GM18873 (cell line): Measurements from ENCODE around the gene TENM4.

ENCODE experiments used
- ATAC-seq: cut with Tn5 transposase; IDR thresholded peaks from one replicate; pipeline ENCODE4 v1.9.1; 2021; ENCODE audit warnings: mild to moderate bottlenecking, moderate library complexity, moderate number of reproducible peaks; ENCODE audit not compliant: unreplicated experiment, low FRiP score

The TENM4 gene

GRCh38 chr11:78961937-78962701 lies 478.7 kb downstream of the TENM4 start:
- no peak for ATAC-seq

DNA sequence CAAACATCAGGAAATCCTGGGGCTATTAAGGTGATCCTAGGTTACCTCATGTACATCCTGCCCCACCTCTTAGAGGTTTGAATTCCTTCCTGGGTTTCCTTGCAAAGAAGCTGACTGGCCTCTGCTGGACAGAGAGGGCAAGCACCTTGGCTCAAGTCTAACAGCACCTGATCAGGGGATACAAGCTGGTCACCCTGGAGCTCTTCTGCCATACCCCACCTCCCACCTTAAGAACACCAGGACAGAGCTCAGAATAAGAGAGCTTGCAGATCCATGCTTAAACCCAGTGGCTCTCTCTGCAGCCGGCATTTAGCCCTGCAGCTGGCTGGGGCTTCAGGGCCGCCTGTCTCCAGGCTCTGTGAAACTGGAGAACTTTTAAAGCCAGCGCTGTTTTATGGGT lies 479.6 kb downstream of the TENM4 start:
- ATAC-seq, result no peak

DNA sequence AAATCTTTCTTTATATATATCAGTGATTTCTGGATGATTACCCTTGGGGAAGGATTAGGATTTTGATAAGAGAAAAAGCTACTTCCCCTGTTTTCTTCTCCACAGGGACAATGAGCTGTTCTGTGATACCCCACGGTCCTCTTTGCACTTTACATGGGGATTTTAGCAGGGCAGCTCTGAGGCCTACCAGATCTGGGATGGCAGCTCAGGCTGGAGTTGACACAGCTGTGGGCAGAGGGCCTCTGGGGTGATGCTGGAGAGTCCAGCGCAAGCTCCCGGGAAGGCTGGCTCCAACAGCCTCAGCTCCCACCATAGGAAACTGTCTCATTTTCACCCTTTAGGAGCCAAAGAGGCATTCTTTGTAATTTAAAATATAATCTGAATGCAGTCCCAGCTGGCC lies 482.4 kb downstream of the TENM4 start:
- no peak for ATAC-seq

DNA sequence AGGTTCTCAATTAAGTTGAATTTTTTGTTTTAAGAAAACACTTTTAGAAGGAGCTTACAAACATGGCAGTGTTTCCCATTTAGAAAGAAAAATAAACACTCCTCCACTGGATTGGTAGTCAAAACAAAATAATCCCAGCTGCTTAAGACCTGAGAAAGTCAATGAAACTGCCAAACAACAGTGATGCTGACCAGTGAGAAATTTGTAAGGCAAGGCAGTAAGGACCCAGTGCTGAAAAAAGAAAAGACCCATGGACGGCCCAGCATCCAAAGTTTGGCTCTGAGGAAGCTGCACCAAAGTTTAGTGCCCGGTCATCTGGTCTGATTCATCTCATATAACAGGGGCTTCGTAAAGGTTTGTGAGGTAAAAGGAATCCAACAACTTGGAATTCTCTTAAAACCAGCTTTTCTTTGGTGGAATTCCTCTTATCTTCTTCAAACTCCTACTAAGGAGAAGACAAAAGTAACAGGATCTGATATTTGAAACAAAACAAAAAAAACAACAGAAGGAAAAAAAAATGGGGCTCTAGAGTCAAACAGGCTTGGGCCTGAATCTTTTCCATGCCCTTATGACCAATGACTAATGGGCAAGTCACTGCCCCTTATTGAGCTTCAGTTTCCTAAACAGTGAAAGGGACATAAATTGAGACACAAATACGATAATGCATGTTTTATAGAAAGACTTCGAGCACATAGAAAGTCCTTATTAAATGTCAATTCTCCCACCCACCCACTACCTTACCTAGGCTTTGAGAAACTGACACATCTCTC lies 483.2 kb downstream of the TENM4 start:
- ATAC-seq, result no peak

- ATAC-seq, result no peak
Measured at GRCh38 chr11:78954696-78955095, 486.1 kb downstream of the TENM4 start.

DNA sequence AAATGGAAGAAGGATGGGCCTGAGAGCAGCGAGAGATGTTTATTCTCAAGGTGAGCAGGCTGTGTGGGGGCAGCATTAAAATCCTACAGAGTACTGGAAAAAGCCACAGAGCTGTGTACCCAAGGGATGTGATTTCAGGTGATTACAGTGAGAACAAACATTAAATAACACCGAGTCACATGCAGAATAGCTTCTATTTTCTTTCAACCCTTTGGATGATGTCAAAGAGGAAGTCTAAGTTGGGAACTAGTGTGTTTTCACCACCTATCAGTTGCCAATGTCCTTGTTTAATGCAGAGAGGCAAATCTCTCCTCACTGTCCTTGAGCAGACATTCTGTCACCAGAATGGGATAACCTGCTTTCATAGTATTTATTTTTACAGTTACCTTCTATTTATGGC lies 486.6 kb downstream of the TENM4 start:
- ATAC-seq, result no peak

DNA sequence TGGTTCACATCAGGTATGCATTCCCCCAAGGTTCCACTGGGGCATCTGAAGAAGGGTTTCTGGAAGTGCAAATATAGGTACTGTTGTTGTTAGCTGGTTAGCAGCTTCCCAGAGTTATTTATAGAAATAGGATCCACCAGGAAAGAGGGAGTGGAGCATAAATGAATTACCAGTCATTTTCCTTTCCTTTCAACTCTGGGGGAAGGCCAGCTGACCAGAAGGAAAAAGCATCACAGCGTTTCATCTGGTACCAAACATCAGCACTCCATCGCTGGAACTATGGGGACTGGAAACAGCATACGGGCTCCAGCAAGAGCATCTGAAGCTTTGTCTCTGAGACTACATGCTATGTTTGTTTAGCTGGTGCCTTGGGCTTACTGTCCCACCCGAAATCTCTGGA lies 487.9 kb downstream of the TENM4 start:
- ATAC-seq, result no peak

DNA sequence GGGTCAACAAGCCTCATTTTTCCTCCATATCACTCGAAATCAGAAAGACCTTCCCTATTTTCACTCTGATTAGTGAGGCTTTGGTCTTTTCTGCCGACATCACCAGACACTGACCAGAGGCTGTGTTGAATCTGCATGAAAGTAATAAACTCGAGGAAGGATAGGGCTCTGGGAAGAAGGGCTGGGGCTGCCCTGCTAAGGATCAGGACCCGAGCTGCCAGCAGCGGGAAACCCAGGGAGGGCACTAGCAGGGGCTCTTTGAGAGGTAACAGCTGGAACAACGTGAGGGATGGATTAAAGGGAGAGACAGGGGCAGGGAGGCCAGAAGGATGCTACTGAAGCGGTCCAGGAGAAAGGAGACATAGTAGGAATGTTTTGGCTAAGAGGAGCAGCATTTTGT lies 488.7 kb downstream of the TENM4 start:
- no peak for ATAC-seq

GRCh38 chr11:78949976-78950690 lies 490.7 kb downstream of the TENM4 start:
- no peak for ATAC-seq

- ATAC-seq, result no peak
Measured at GRCh38 chr11:78946945-78947902, 493.6 kb downstream of the TENM4 start.

GRCh38 chr11:78943841-78944240 lies 497.0 kb downstream of the TENM4 start:
- ATAC-seq, result no peak

- no peak for ATAC-seq
Measured at GRCh38 chr11:78943154-78943553, 497.7 kb downstream of the TENM4 start.

DNA sequence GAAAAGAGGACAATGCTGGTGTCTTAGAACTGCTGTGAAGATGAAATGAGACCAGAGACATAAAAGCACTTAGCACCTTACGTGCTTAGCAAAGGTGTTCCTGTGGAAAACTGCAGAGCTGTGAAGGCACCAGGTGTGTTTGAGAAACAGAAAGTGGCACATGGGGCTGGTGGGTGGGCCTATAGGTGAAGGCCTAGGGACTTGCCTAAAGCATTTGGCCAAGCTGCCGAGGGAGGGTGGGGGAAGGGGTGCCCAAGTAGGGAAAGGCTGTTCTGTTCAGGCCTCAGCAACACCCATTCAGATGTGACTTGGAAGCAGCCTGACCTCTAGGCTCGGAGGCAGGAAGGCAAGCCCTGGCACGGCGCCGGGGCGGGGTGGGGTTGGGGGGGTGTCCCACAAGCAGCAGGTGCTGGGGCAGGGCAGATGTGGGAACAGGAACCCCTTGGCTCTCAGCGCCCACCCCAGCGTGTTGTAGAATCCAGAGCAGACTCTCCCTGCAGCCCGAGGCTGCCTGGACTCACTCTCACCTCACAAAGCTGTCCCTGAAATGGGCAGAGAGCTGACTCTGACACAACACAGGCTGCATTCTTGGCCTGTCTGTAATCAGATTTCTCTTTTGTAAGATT lies 499.5 kb downstream of the TENM4 start:
- ATAC-seq, result no peak

- no peak for ATAC-seq
Measured at GRCh38 chr11:78940500-78941225, 500.2 kb downstream of the TENM4 start.

- ATAC-seq, result no peak
Measured at GRCh38 chr11:78938971-78939370, 501.9 kb downstream of the TENM4 start.

- ATAC-seq, result no peak
Measured at GRCh38 chr11:78938036-78938435, 502.8 kb downstream of the TENM4 start.

- ATAC-seq, result no peak
Measured at GRCh38 chr11:78935398-78936068, 505.3 kb downstream of the TENM4 start.

DNA sequence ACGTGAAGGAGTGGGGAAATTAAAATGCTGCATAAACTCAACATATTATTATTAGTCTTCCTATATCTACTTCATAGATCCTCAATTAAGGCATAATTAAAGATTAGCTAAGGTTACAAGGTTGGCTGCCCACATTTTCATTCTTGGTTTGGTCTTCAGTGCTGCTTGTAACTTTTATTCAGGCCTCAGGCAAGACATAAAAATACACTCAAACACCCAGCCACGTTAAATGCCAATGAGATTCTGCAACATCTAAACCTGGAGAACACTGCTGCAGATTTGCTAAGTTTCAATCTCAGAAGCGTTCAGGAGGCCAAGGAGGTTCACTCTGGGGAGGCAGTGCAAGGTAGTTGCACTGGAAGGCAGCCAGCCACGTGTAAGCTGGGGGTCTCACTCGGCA lies 507.5 kb downstream of the TENM4 start:
- ATAC-seq, result no peak

DNA sequence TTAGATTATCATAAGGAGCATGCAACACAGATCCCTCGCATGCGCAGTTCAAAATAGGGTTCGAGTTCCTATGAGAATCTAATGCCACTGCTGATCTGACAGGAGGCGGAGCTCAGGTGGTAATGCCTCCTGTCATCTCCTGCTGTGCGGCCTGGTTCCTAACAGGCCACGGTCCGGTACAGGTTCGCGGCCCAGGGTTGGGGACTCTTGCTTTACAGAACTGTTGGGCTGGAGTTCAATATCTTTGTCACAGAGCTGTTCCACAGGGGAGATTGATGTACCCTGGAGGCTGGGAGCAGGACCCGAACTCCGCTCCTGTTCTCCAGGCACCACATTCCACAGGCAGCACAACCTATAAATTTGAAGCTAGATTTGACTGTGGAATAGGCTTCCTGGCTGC lies 508.1 kb downstream of the TENM4 start:
- no peak for ATAC-seq
